ENCODE results near the gene PCID2.

DNA sequence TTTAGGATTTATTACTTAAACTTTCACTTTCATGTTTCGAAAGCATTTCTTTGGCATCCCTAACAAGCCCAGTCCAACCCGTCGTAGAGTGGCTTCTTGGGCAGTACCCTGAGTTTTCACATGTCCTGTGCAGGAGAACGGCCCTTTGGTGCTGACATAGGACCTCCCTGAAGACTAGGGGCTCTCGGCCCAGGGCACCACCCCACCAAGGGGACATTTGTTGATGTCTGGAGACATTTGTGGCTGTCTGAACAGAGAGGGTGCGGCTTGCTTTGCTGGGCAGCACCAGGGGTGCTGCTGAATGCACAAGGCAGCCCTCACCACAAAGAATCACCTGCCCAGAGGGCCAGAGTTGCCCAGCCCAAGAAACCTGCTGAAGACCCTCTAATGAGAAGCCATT lies 31.5 kb upstream of the PCID2 start:
- no peak for TF ChIP-seq CTCF (IDR thresholded peaks at IDR 0.05)
- TF ChIP-seq POLR2A (IDR thresholded peaks at IDR 0.05): no peak

All from heart left ventricle (tissue), 13 donors.